B cell (primary cell): ENCODE measurements around the gene MED15. TPM values are rescaled to one million over a fixed set of nuclear protein-coding genes. Genes with fewer than 3 reads are reported as not detected.

ENCODE experiments used
- ATAC-seq: fragments of 200-7000 bp; cut with Tn5 transposase; one replicate; pipeline ENCODE4 v1.10.0; 2021; ENCODE audit warnings: low read depth, mild to moderate bottlenecking, moderate number of reproducible peaks, moderate library complexity
- CTCF ChIA-PET: fragments of 350-600 bp; sonication (Branson Sonifier 250); formaldehyde crosslinking; loops from one replicate; lab custom pipeline; 2021; ENCODE audit warnings: antibody characterized with exemption, inconsistent platforms; lab: Charles Lee
- POLR2A ChIA-PET: fragments of 350-600 bp; sonication (Branson Sonifier 250); formaldehyde crosslinking; loops from one replicate; lab custom pipeline; 2021; ENCODE audit warnings: antibody characterized with exemption; lab: Charles Lee
- DNase-seq: peaks from one replicate; pipeline ENCODE4 v3.0.0; 2013
- H2AFZ ChIP-seq: 2 replicates; pipeline ENCODE4 v1.6.1; 2012; ENCODE audit warnings: mild to moderate bottlenecking, low read depth, low read length; ENCODE audit not compliant: insufficient read depth, poor library complexity, severe bottlenecking
- H3K27ac ChIP-seq, 2 donors: 1 replicate in 1 of 2; 2 replicates in 1 of 2; pipeline ENCODE4 v1.5.1; 2012 to 2013; ENCODE audit warnings: low read length in 2 of 2, mild to moderate bottlenecking in 2 of 2, moderate library complexity in 1 of 2
- H3K27me3 ChIP-seq, 4 experiments: fragments of 200-600 bp in 1 of 4; sonication (generic) in 1 of 4; replicated peaks in 1 of 4; 1 replicate in 2 of 4; 2 replicates in 2 of 4; pipeline versions ENCODE4 v1.6.1 to v1.7.0; 2013 to 2016; ENCODE audit warnings: low read length in 3 of 4, mild to moderate bottlenecking in 2 of 4, mixed read lengths in 1 of 4, moderate library complexity in 1 of 4; ENCODE audit not compliant: insufficient read depth in 4 of 4, control insufficient read depth in 3 of 4; ENCODE audit errors: control extremely low read depth in 1 of 4
- H3K36me3 ChIP-seq, 2 experiments: replicated peaks in 1 of 2; 1 replicate in 1 of 2; 2 replicates in 1 of 2; pipeline versions ENCODE4 v1.6.1 to v1.7.1; 2013; ENCODE audit warnings: low read length in 1 of 2; ENCODE audit not compliant: insufficient read depth in 2 of 2, control insufficient read depth in 1 of 2; ENCODE audit errors: control extremely low read depth in 1 of 2, extremely low read depth in 1 of 2
- H3K4me1 ChIP-seq, 2 donors: fragments of 200-600 bp in 1 of 2; sonication (generic) in 1 of 2; 1 replicate in 1 of 2; 2 replicates in 1 of 2; pipeline versions ENCODE4 v1.5.1 to v1.6.1; 2013 to 2017; ENCODE audit warnings: low read length in 2 of 2; ENCODE audit not compliant: control insufficient read depth in 2 of 2, insufficient read depth in 2 of 2
- H3K4me2 ChIP-seq: replicated peaks from 2 replicates; pipeline ENCODE3; 2012; ENCODE audit warnings: mild to moderate bottlenecking, low read depth, low read length; ENCODE audit not compliant: poor library complexity, severe bottlenecking
- H3K4me3 ChIP-seq, 5 experiments: fragments of 200-600 bp in 1 of 5; sonication (generic) in 1 of 5; 1 replicate in 3 of 5; 2 replicates in 2 of 5; pipeline versions ENCODE4 v1.5.1 to v1.7.0; 2011 to 2016; ENCODE audit warnings: low read length in 4 of 5, mild to moderate bottlenecking in 4 of 5, low read depth in 2 of 5, control low read depth in 1 of 5, moderate library complexity in 1 of 5; ENCODE audit not compliant: insufficient read depth in 1 of 5; ENCODE audit errors: control extremely low read depth in 1 of 5, extremely low read depth in 1 of 5
- H3K79me2 ChIP-seq: fragments of 200-600 bp; sonication (generic); one replicate; pipeline ENCODE4 v1.6.0; 2016; ENCODE audit warnings: low read length; ENCODE audit not compliant: control insufficient read depth, insufficient read depth
- H3K9ac ChIP-seq: fragments of 200-600 bp; sonication (generic); 2 replicates; pipeline ENCODE4 v1.6.1; 2017; ENCODE audit warnings: mild to moderate bottlenecking, low read length, moderate library complexity
- H3K9me3 ChIP-seq, 3 donors: one replicate each; pipeline versions ENCODE4 v1.6.1 to v1.7.1; 2013; ENCODE audit warnings: low read length in 2 of 3; ENCODE audit not compliant: control insufficient read depth in 2 of 3, insufficient read depth in 1 of 3; ENCODE audit errors: control extremely low read depth in 1 of 3
- H4K20me1 ChIP-seq: 2 replicates; pipeline ENCODE4 v1.6.0; 2012; ENCODE audit warnings: mild to moderate bottlenecking, low read length; ENCODE audit not compliant: insufficient read depth, control insufficient read depth, poor library complexity, severe bottlenecking
- H3K27ac Mint-ChIP-seq: one replicate; pipeline ENCODE4 v1.8.0; 2021; ENCODE audit warnings: mixed read lengths
- H3K27me3 Mint-ChIP-seq: one replicate; pipeline ENCODE4 v1.8.0; 2021; ENCODE audit warnings: mixed read lengths
- H3K4me1 Mint-ChIP-seq: one replicate; pipeline ENCODE4 v1.8.0; 2021; ENCODE audit warnings: mixed read lengths
- H3K4me3 Mint-ChIP-seq: one replicate; pipeline ENCODE4 v1.8.0; 2021; ENCODE audit warnings: mixed read lengths
- H3K9me3 Mint-ChIP-seq: one replicate; pipeline ENCODE4 v1.8.0; 2022; ENCODE audit warnings: mixed read lengths; ENCODE audit not compliant: insufficient read depth
- EZH2 ChIP-seq: IDR thresholded peaks from 2 replicates; pipeline ENCODE4 v1.6.1; 2012; ENCODE audit warnings: borderline replicate concordance, low read depth, mild to moderate bottlenecking, moderate library complexity, low read length; ENCODE audit not compliant: insufficient read depth, poor library complexity, severe bottlenecking
- WGBS: methylation state at CpG from one replicate; pipeline ENCODE4 v1.1.5; 2013; ENCODE audit warnings: missing lambda C conversion rate; ENCODE audit not compliant: insufficient coverage; 5-methylcytosine and 5-hydroxymethylcytosine counted together
- intact Hi-C: fragments of 100-400 bp; cut with micrococcal nuclease; formaldehyde crosslinking; loops from one replicate; pipeline ENCODE4 v1.10.0; 2022
- polyA plus RNA-seq: library from polyadenylated mRNA; depleted of rRNA; stranded (reverse); fragments of >200 nt; gene quantifications from 2 replicates; pipeline ENCODE4 v1.2.3, GENCODE V29; 2012
- total RNA-seq, 2 donors: library from RNA; stranded (reverse); fragments of 120-200 nt in 1 of 2; gene quantifications; 1 replicate in 1 of 2; 2 replicates in 1 of 2; pipeline versions ENCODE4 v1.2.3 to v1.2.4, GENCODE V29; 2013 to 2022
- TF ChIP-seq, protein P1 (sequence below): fragments of 200-600 bp; IDR thresholded peaks from one replicate; pipeline ENCODE4 v1.8.0; 2022; ENCODE audit warnings: antibody characterized with exemption, mild to moderate bottlenecking

The MED15 gene
- total and polyA plus RNA-seq, 2 donors (not counting 1 experiment from before 2014, with no cell fraction given): 109 to 134 TPM

DNA sequence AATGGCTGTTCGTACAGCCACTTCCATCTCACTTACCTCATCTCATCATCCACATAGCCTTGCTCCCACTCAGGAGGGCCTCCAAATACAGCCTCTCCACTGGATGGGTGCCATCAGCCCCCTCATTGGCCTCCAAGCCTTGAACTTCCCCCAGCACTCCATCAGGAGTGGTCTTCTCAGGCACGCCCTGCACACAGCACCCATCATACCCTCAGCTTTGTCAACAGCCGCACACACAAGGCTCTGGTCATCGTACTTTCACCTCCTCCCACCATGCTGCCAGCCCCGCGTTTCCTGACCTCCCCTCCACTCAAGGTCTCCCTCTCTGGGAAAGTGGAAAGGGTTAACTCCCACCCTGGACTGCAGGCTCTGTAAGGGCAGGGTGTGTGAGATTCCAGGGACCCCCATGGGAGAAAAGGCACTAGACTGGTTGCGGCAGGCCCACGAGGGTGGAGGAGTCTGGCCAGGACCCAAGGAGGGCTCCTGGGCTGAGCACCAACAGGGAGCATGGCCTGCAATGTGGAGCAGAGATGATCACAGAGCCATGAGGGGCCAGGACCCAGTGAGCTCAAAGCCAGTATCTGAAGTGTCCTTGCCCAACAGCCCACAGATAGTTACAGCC, 48.8 kb upstream of the MED15 start:
- DNase-seq: no peak
- ChIA-PET POLR2A (no interaction called here), CTCF (no interaction called here)
- Histone ChIP-seq H3K36me3 (peaks cover 0 to 23% of the 10 kb centered on the region in 2 experiments), H3K27me3 (no peaks in the 10 kb centered on the region), H3K4me2 (no peak overlapping the region), H3K4me3 (no peak overlapping the region), H2AFZ (no peak overlapping the region), H4K20me1 (no peaks in the 10 kb centered on the region), H3K27ac (no peak overlapping the region), H3K4me1 (peaks cover 23 to 26% of the 10 kb centered on the region in 2 donors), H3K9me3 (peaks cover 0 to 4% (median 0%) of the 10 kb centered on the region in 3 donors), H3K79me2 (peaks cover 45% of the 10 kb centered on the region), H3K9ac (no peak overlapping the region)
- WGBS: 95% methylated on average over 4 of the region's 8 CpGs
- Mint-ChIP-seq H3K27ac (no peak overlapping the region), H3K4me3 (no peak overlapping the region), H3K9me3 (no peaks in the 10 kb centered on the region), H3K27me3 (no peaks in the 10 kb centered on the region), H3K4me1 (peaks cover 36% of the 10 kb centered on the region)
- no peak for ATAC-seq
- intact Hi-C loops: no loop called here
- TF ChIP-seq, protein P1, sequence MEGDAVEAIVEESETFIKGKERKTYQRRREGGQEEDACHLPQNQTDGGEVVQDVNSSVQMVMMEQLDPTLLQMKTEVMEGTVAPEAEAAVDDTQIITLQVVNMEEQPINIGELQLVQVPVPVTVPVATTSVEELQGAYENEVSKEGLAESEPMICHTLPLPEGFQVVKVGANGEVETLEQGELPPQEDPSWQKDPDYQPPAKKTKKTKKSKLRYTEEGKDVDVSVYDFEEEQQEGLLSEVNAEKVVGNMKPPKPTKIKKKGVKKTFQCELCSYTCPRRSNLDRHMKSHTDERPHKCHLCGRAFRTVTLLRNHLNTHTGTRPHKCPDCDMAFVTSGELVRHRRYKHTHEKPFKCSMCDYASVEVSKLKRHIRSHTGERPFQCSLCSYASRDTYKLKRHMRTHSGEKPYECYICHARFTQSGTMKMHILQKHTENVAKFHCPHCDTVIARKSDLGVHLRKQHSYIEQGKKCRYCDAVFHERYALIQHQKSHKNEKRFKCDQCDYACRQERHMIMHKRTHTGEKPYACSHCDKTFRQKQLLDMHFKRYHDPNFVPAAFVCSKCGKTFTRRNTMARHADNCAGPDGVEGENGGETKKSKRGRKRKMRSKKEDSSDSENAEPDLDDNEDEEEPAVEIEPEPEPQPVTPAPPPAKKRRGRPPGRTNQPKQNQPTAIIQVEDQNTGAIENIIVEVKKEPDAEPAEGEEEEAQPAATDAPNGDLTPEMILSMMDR: no peak
- no peak for TF ChIP-seq EZH2

DNA sequence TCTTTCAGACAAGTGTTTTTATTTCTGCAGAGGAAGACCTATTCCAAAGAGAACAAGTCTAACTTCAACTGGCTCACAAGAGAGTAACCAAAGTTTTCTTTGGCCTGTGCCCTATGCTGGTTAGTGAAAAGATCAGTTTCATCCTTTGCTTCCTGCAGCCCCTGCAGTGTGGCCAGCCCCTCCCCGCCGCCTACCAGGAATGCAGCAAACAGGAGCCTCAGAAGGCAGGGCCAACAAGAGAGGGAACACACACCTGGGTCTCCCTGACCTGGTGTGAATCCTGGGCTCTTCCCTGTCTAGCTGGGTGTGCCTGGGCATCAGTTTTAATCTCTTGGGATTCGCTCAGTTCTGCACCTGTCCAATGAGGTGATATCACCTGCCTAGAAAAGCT, 48.3 kb upstream of the MED15 start:
- no peaks in the 10 kb centered on the region for H3K9me3 Mint-ChIP-seq
- TF ChIP-seq EZH2: no peak
- TF ChIP-seq, protein P1: no peak
- WGBS: 93% methylated on average over 3 of the region's 3 CpGs
- H3K27me3 ChIP-seq: no peaks in the 10 kb centered on the region
- ATAC-seq: no peak
- no peak overlapping the region for H3K9ac ChIP-seq
- ChIA-PET POLR2A (no interaction called here), CTCF (no interaction called here)
- H3K27ac ChIP-seq: no peak overlapping the region
- no peak overlapping the region for H3K4me3 Mint-ChIP-seq
- H3K9me3 ChIP-seq: peaks cover 0 to 8% (median 0%) of the 10 kb centered on the region in 3 donors
- H3K4me3 ChIP-seq: no peak overlapping the region
- H3K36me3 ChIP-seq: peaks cover 0 to 23% of the 10 kb centered on the region in 2 experiments
- intact Hi-C loops: no loop called here
- no peak overlapping the region for H3K4me2 ChIP-seq
- peaks cover 28 to 31% of the 10 kb centered on the region in 2 donors for H3K4me1 ChIP-seq
- no peak overlapping the region for H2AFZ ChIP-seq
- H4K20me1 ChIP-seq: no peaks in the 10 kb centered on the region
- peaks cover 41% of the 10 kb centered on the region for H3K4me1 Mint-ChIP-seq
- no peak for DNase-seq
- no peak overlapping the region for H3K27ac Mint-ChIP-seq
- H3K27me3 Mint-ChIP-seq: no peaks in the 10 kb centered on the region
- peaks cover 45% of the 10 kb centered on the region for H3K79me2 ChIP-seq
